HepG2 (cell line): ENCODE measurements around the gene STUB1. TPM values are rescaled to one million over a fixed set of nuclear protein-coding genes. Genes with fewer than 3 reads are reported as not detected.
A peak's percentile ranks its signal among the peaks of the same experiment; 100 is the strongest.

Experiments
- DNMT1 ChIP-seq: sonication (generic); formaldehyde crosslinking; IDR thresholded peaks from 2 replicates; pipeline ENCODE4 v1.5.1; 2020; ENCODE audit warnings: mild to moderate bottlenecking, missing genetic modification reagents
- JUND ChIP-seq: sonication (generic); formaldehyde crosslinking; IDR thresholded peaks from 2 replicates; pipeline ENCODE4 v1.8.0; 2022; ENCODE audit warnings: mild to moderate bottlenecking, missing genetic modification reagents
- SKIL ChIP-seq: sonication (generic); formaldehyde crosslinking; IDR thresholded peaks from 2 replicates; pipeline ENCODE4 v1.8.0; 2022; ENCODE audit warnings: missing genetic modification reagents, mild to moderate bottlenecking, moderate library complexity, borderline replicate concordance
- SRSF4 ChIP-seq: fragments of 200-400 bp; formaldehyde crosslinking; IDR thresholded peaks from one replicate; pipeline ENCODE4 v1.6.1; 2018; ENCODE audit warnings: mild to moderate bottlenecking, low read depth, low read length, moderate library complexity; ENCODE audit not compliant: poor library complexity, severe bottlenecking
- THRA ChIP-seq: sonication (generic); formaldehyde crosslinking; IDR thresholded peaks from 2 replicates; pipeline ENCODE4 v1.4.0; 2020; ENCODE audit warnings: missing genetic modification reagents, borderline replicate concordance
- ZNF142 ChIP-seq: sonication (generic); formaldehyde crosslinking; IDR thresholded peaks from 2 replicates; pipeline ENCODE4 v1.4.0; 2020; ENCODE audit warnings: missing genetic modification reagents
- ZNF720 ChIP-seq: sonication (generic); formaldehyde crosslinking; IDR thresholded peaks from 2 replicates; pipeline ENCODE4 v1.4.0; 2020; ENCODE audit warnings: missing genetic modification reagents
- polyA plus RNA-seq, 8 experiments: library from polyadenylated mRNA; depleted of rRNA in 3 of 8; stranded (reverse) in 7 of 8; unstranded in 1 of 8; fragments of >200 nt; fragmentation: Illumina TruSeq in 4 of 8; extraction: Trizol in 4 of 8; gene quantifications; 2 replicates each; pipeline versions ENCODE4 v1.2.1 to v1.2.3, GENCODE V29; 2011 to 2016; ENCODE audit warnings: low read depth in 4 of 8, missing spikeins in 1 of 8, mixed read lengths in 1 of 8; ENCODE audit not compliant: insufficient read depth in 1 of 8
- total RNA-seq, 5 experiments: library from RNA; depleted of rRNA; stranded (reverse); fragments of >200 nt; fragmentation: Illumina TruSeq; extraction: Trizol; gene quantifications; 2 replicates each; pipeline ENCODE4 v1.2.3, GENCODE V29; 2016; ENCODE audit warnings: low read depth in 1 of 5
- TF ChIP-seq, protein P1 (sequence below): sonication (generic); formaldehyde crosslinking; IDR thresholded peaks from 2 replicates; pipeline ENCODE4 v1.4.0; 2020; ENCODE audit warnings: missing genetic modification reagents
- TF ChIP-seq, protein P2 (sequence below): sonication (generic); formaldehyde crosslinking; IDR thresholded peaks from 2 replicates; pipeline ENCODE4 v1.4.0; 2020; ENCODE audit warnings: missing genetic modification reagents
- TF ChIP-seq, protein P3 (sequence below): sonication (generic); formaldehyde crosslinking; IDR thresholded peaks from 2 replicates; pipeline ENCODE4 v1.5.0; 2020; ENCODE audit warnings: missing genetic modification reagents

STUB1 gene
- total and polyA plus RNA-seq, 2 of the 13 experiments (the other 11 are each of a cell fraction or from before 2014, with no cell fraction given), result 52.9 to 78.2 TPM

- TF ChIP-seq ZNF142 (CRISPR knock-in tag), result no peak
- TF ChIP-seq THRA (CRISPR knock-in tag), result 0 out of 2 replicates have a peak, but pooled peaks have one; percentile 20
- TF ChIP-seq SRSF4, result no peak
- TF ChIP-seq SKIL (CRISPR knock-in tag), result no peak
- TF ChIP-seq, protein P1, sequence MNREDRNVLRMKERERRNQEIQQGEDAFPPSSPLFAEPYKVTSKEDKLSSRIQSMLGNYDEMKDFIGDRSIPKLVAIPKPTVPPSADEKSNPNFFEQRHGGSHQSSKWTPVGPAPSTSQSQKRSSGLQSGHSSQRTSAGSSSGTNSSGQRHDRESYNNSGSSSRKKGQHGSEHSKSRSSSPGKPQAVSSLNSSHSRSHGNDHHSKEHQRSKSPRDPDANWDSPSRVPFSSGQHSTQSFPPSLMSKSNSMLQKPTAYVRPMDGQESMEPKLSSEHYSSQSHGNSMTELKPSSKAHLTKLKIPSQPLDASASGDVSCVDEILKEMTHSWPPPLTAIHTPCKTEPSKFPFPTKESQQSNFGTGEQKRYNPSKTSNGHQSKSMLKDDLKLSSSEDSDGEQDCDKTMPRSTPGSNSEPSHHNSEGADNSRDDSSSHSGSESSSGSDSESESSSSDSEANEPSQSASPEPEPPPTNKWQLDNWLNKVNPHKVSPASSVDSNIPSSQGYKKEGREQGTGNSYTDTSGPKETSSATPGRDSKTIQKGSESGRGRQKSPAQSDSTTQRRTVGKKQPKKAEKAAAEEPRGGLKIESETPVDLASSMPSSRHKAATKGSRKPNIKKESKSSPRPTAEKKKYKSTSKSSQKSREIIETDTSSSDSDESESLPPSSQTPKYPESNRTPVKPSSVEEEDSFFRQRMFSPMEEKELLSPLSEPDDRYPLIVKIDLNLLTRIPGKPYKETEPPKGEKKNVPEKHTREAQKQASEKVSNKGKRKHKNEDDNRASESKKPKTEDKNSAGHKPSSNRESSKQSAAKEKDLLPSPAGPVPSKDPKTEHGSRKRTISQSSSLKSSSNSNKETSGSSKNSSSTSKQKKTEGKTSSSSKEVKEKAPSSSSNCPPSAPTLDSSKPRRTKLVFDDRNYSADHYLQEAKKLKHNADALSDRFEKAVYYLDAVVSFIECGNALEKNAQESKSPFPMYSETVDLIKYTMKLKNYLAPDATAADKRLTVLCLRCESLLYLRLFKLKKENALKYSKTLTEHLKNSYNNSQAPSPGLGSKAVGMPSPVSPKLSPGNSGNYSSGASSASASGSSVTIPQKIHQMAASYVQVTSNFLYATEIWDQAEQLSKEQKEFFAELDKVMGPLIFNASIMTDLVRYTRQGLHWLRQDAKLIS, result no peak
- TF ChIP-seq, protein P2, sequence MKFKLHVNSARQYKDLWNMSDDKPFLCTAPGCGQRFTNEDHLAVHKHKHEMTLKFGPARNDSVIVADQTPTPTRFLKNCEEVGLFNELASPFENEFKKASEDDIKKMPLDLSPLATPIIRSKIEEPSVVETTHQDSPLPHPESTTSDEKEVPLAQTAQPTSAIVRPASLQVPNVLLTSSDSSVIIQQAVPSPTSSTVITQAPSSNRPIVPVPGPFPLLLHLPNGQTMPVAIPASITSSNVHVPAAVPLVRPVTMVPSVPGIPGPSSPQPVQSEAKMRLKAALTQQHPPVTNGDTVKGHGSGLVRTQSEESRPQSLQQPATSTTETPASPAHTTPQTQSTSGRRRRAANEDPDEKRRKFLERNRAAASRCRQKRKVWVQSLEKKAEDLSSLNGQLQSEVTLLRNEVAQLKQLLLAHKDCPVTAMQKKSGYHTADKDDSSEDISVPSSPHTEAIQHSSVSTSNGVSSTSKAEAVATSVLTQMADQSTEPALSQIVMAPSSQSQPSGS, result peak; percentile 55; the same call in 1 of the 2 replicates
- no peak for TF ChIP-seq DNMT1
- TF ChIP-seq ZNF720 (CRISPR knock-in tag), result no peak
- TF ChIP-seq JUND (CRISPR knock-in tag), result no peak
- TF ChIP-seq, protein P3, sequence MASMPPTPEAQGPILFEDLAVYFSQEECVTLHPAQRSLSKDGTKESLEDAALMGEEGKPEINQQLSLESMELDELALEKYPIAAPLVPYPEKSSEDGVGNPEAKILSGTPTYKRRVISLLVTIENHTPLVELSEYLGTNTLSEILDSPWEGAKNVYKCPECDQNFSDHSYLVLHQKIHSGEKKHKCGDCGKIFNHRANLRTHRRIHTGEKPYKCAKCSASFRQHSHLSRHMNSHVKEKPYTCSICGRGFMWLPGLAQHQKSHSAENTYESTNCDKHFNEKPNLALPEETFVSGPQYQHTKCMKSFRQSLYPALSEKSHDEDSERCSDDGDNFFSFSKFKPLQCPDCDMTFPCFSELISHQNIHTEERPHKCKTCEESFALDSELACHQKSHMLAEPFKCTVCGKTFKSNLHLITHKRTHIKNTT, result no peak
These were observed 32.0 kb upstream of the STUB1 start (continued) for GRCh38 chr16:648071-648780.
